GM23338 (cell line): ENCODE measurements around the gene FBXO24. TPM values are rescaled to one million over a fixed set of nuclear protein-coding genes. Genes with fewer than 3 reads are reported as not detected.
A peak's percentile ranks its signal among the peaks of the same experiment; 100 is the strongest.

ENCODE experiments used
- ATAC-seq: fragments of 200-7000 bp; cut with Tn5 transposase; 3 replicates; pipeline ENCODE4 v1.9.1; 2020
- DNase-seq: peaks from one replicate; pipeline ENCODE4 v3.0.0-alpha.2; 2015; ENCODE audit warnings: low spot score
- H2AFZ ChIP-seq: fragments of 200-600 bp; sonication (generic); 2 replicates; pipeline ENCODE4 v1.8.0; 2016; ENCODE audit warnings: antibody characterized with exemption, mild to moderate bottlenecking, moderate library complexity
- H3F3A ChIP-seq: fragments of 200-600 bp; sonication (generic); replicated peaks from 2 replicates; pipeline ENCODE4 v1.8.0; 2017; ENCODE audit warnings: antibody characterized with exemption, mixed run types, low read depth
- H3K27ac ChIP-seq: fragments of 200-600 bp; sonication (generic); 2 replicates; pipeline ENCODE4 v1.6.1; 2016; ENCODE audit warnings: low read depth
- H3K27me3 ChIP-seq: fragments of 200-600 bp; sonication (generic); 2 replicates; pipeline ENCODE4 v1.8.0; 2016; ENCODE audit warnings: mild to moderate bottlenecking, mixed run types, moderate library complexity; ENCODE audit not compliant: insufficient read depth
- H3K36me3 ChIP-seq: fragments of 200-600 bp; sonication (generic); 2 replicates; pipeline ENCODE4 v1.8.0; 2016; ENCODE audit warnings: mild to moderate bottlenecking; ENCODE audit not compliant: insufficient read depth
- H3K4me1 ChIP-seq: fragments of 200-600 bp; sonication (generic); 2 replicates; pipeline ENCODE4 v1.8.0; 2016; ENCODE audit warnings: mild to moderate bottlenecking, moderate library complexity; ENCODE audit not compliant: insufficient read depth
- H3K4me2 ChIP-seq: fragments of 200-600 bp; sonication (generic); 2 replicates; pipeline ENCODE4 v1.7.1; 2017; ENCODE audit warnings: mixed run types
- H3K4me3 ChIP-seq: fragments of 200-600 bp; sonication (generic); 2 replicates; pipeline ENCODE4 v1.6.1; 2016; ENCODE audit warnings: mixed run types
- H3K79me2 ChIP-seq: fragments of 200-600 bp; sonication (generic); replicated peaks from 2 replicates; pipeline ENCODE4 v1.8.0; 2017; ENCODE audit warnings: mild to moderate bottlenecking; ENCODE audit not compliant: insufficient read depth
- H3K9me2 ChIP-seq: fragments of 200-600 bp; sonication (generic); 2 replicates; pipeline ENCODE4 v1.8.0; 2017; ENCODE audit not compliant: insufficient read depth
- H4K20me1 ChIP-seq: fragments of 200-600 bp; sonication (generic); replicated peaks from 2 replicates; pipeline ENCODE4 v1.8.0; 2017; ENCODE audit warnings: mild to moderate bottlenecking; ENCODE audit not compliant: insufficient read depth
- H3K27ac Mint-ChIP-seq: 2 replicates; pipeline ENCODE4 v1.8.0; 2020; ENCODE audit warnings: inconsistent platforms, mild to moderate bottlenecking, moderate library complexity, mixed read lengths
- H3K27me3 Mint-ChIP-seq: 3 replicates; pipeline ENCODE4 v1.8.0; 2022; ENCODE audit warnings: low read depth, mild to moderate bottlenecking, moderate library complexity, mixed read lengths, inconsistent platforms; ENCODE audit not compliant: insufficient read depth, poor library complexity
- H3K36me3 Mint-ChIP-seq: 3 replicates; pipeline ENCODE4 v1.8.0; 2021; ENCODE audit warnings: low read depth, mild to moderate bottlenecking, inconsistent platforms, moderate library complexity, mixed read lengths
- H3K4me1 Mint-ChIP-seq: 3 replicates; pipeline ENCODE4 v1.8.0; 2020; ENCODE audit warnings: mild to moderate bottlenecking, inconsistent platforms, mixed read lengths
- H3K4me3 Mint-ChIP-seq: 3 replicates; pipeline ENCODE4 v1.8.0; 2021; ENCODE audit warnings: moderate library complexity, mild to moderate bottlenecking, inconsistent platforms, mixed read lengths
- H3K9me3 Mint-ChIP-seq: 3 replicates; pipeline ENCODE4 v1.8.0; 2020; ENCODE audit warnings: moderate library complexity, mild to moderate bottlenecking, inconsistent platforms, mixed read lengths
- CREB1 ChIP-seq: fragments of 250-450 bp; sonication (Bioruptor Pico); IDR thresholded peaks from 2 replicates; pipeline ENCODE4 v1.5.0; 2020; ENCODE audit warnings: low read depth, mild to moderate bottlenecking, moderate library complexity
- NANOG ChIP-seq: IDR thresholded peaks from 2 replicates; pipeline ENCODE4 v1.6.1; 2016; ENCODE audit warnings: antibody characterized with exemption, borderline replicate concordance
- ZNF331 ChIP-seq: fragments of 250-450 bp; sonication (Bioruptor Pico); IDR thresholded peaks from 2 replicates; pipeline ENCODE4 v1.5.0; 2020; ENCODE audit warnings: low read depth, mild to moderate bottlenecking, moderate library complexity
- polyA plus RNA-seq: library from polyadenylated mRNA; unstranded; fragments of >200 nt; fragmentation: Nextera tagmentation; extraction: Ambion mirVana; gene quantifications from 2 replicates; pipeline ENCODE4 v1.2.1, GENCODE V29; 2016
- total RNA-seq: library from RNA; depleted of rRNA; stranded (reverse); fragments of >200 nt; shearing (Covaris generic); gene quantifications from 2 replicates; pipeline ENCODE4 v1.2.3, GENCODE V29; 2014
- TF ChIP-seq, protein P1 (sequence below), 2 experiments: fragments of 200-600 bp in 1 of 2; sonication (generic) in 1 of 2; conservative IDR thresholded peaks; 2 replicates each; pipeline versions ENCODE4 v1.5.1 to v1.6.1; 2016 to 2017; ENCODE audit warnings: antibody characterized with exemption in 2 of 2, low read depth in 2 of 2, mild to moderate bottlenecking in 2 of 2, moderate library complexity in 1 of 2
- TF ChIP-seq, protein P2 (sequence below): fragments of 250-450 bp; sonication (Bioruptor Pico); IDR thresholded peaks from 2 replicates; pipeline ENCODE4 v1.5.0; 2020; ENCODE audit warnings: mild to moderate bottlenecking, moderate library complexity

The FBXO24 gene
- total and polyA plus RNA-seq, 2 experiments from 2014 or later, result 2.1 to 2.4 TPM

DNA sequence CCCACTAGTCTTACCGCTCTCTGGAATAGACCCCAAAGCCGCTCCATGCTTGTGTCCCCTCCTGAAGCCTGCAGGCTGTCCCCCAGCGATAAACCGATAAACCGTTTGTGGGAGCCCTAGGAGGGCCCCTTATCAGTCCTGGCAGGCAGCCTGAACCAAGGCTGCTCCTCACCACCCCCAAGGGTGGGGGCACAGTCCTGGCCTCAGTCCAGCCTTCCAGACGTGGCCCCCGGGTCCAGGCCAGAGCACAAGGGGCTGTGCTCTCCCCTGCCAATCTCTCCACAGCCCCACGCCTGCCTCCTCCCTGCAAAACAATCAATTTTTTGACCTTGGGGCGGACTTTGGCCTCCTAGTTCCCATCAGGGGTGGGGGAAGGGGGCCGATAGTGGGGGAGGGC, 55.3 kb downstream of the FBXO24 start, which contains the start of gene TFR2 (continued):
- no peak for TF ChIP-seq NANOG
- no peak for TF ChIP-seq ZNF331 (CRISPR knock-in tag)
- TF ChIP-seq, protein P1, sequence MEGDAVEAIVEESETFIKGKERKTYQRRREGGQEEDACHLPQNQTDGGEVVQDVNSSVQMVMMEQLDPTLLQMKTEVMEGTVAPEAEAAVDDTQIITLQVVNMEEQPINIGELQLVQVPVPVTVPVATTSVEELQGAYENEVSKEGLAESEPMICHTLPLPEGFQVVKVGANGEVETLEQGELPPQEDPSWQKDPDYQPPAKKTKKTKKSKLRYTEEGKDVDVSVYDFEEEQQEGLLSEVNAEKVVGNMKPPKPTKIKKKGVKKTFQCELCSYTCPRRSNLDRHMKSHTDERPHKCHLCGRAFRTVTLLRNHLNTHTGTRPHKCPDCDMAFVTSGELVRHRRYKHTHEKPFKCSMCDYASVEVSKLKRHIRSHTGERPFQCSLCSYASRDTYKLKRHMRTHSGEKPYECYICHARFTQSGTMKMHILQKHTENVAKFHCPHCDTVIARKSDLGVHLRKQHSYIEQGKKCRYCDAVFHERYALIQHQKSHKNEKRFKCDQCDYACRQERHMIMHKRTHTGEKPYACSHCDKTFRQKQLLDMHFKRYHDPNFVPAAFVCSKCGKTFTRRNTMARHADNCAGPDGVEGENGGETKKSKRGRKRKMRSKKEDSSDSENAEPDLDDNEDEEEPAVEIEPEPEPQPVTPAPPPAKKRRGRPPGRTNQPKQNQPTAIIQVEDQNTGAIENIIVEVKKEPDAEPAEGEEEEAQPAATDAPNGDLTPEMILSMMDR (conservative IDR thresholded peaks at IDR 0.05; ENCODE audit: low read depth in 2 of 2), result no peak
- TF ChIP-seq CREB1 (CRISPR knock-in tag), result no peak

DNA sequence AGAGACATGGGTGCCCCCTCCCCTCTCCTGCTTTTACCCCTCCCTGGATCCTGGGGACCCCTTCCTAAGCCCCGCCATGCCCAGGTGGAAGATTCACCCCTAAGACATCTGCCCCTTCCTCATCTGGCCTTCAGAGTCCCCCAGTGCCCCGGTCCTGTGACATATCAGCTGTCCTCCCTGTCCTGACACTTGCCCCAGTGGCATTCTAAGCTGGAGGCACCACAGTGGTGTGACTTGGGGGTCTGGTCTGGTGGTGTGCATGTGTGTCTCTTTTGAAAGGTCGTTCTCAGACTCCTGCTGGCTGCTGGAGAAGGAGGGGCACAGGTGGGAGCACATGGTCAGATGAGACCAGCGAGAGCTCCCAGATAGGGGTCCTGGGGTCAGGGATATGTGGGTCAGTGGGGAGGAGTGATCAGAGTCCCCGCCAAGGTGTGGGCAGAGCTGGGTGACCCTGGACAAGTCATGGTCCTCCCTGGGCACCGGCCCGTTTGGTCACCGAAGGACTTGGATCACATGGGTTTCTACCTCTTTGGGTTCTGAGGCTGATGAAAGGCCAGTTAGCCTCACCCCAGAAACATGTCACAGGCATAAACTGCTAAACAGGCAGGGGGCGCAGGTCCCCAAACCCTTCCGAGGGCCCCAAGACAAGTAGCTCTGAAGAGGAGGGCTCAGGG, 55.9 kb downstream of the FBXO24 start:
- Histone ChIP-seq H3F3A (0 out of 2 replicates have a peak, but pooled peaks cover 4% of the 10 kb centered on the region), H3K36me3 (no peaks in the 10 kb centered on the region), H3K4me2 (peak overlapping the region; percentile 57), H3K9me2 (no peaks in the 10 kb centered on the region), H2AFZ (peak overlapping the region; percentile 12; the same call in 1 of the 2 replicates), H3K4me3 (peak overlapping the region; percentile 46; the same call in 1 of the 2 replicates), H4K20me1 (no peaks in the 10 kb centered on the region), H3K4me1 (peaks cover 4% of the 10 kb centered on the region; the same call in 1 of the 2 replicates), H3K27ac (no peak overlapping the region), H3K27me3 (no peaks in the 10 kb centered on the region), H3K79me2 (no peaks in the 10 kb centered on the region)
- Mint-ChIP-seq H3K36me3 (no peaks in the 10 kb centered on the region), H3K9me3 (no peaks in the 10 kb centered on the region), H3K4me1 (peaks cover 27% of the 10 kb centered on the region), H3K4me3 (no peak overlapping the region), H3K27ac (no peak overlapping the region), H3K27me3 (peaks cover 4% of the 10 kb centered on the region)
- TF ChIP-seq, protein P2, sequence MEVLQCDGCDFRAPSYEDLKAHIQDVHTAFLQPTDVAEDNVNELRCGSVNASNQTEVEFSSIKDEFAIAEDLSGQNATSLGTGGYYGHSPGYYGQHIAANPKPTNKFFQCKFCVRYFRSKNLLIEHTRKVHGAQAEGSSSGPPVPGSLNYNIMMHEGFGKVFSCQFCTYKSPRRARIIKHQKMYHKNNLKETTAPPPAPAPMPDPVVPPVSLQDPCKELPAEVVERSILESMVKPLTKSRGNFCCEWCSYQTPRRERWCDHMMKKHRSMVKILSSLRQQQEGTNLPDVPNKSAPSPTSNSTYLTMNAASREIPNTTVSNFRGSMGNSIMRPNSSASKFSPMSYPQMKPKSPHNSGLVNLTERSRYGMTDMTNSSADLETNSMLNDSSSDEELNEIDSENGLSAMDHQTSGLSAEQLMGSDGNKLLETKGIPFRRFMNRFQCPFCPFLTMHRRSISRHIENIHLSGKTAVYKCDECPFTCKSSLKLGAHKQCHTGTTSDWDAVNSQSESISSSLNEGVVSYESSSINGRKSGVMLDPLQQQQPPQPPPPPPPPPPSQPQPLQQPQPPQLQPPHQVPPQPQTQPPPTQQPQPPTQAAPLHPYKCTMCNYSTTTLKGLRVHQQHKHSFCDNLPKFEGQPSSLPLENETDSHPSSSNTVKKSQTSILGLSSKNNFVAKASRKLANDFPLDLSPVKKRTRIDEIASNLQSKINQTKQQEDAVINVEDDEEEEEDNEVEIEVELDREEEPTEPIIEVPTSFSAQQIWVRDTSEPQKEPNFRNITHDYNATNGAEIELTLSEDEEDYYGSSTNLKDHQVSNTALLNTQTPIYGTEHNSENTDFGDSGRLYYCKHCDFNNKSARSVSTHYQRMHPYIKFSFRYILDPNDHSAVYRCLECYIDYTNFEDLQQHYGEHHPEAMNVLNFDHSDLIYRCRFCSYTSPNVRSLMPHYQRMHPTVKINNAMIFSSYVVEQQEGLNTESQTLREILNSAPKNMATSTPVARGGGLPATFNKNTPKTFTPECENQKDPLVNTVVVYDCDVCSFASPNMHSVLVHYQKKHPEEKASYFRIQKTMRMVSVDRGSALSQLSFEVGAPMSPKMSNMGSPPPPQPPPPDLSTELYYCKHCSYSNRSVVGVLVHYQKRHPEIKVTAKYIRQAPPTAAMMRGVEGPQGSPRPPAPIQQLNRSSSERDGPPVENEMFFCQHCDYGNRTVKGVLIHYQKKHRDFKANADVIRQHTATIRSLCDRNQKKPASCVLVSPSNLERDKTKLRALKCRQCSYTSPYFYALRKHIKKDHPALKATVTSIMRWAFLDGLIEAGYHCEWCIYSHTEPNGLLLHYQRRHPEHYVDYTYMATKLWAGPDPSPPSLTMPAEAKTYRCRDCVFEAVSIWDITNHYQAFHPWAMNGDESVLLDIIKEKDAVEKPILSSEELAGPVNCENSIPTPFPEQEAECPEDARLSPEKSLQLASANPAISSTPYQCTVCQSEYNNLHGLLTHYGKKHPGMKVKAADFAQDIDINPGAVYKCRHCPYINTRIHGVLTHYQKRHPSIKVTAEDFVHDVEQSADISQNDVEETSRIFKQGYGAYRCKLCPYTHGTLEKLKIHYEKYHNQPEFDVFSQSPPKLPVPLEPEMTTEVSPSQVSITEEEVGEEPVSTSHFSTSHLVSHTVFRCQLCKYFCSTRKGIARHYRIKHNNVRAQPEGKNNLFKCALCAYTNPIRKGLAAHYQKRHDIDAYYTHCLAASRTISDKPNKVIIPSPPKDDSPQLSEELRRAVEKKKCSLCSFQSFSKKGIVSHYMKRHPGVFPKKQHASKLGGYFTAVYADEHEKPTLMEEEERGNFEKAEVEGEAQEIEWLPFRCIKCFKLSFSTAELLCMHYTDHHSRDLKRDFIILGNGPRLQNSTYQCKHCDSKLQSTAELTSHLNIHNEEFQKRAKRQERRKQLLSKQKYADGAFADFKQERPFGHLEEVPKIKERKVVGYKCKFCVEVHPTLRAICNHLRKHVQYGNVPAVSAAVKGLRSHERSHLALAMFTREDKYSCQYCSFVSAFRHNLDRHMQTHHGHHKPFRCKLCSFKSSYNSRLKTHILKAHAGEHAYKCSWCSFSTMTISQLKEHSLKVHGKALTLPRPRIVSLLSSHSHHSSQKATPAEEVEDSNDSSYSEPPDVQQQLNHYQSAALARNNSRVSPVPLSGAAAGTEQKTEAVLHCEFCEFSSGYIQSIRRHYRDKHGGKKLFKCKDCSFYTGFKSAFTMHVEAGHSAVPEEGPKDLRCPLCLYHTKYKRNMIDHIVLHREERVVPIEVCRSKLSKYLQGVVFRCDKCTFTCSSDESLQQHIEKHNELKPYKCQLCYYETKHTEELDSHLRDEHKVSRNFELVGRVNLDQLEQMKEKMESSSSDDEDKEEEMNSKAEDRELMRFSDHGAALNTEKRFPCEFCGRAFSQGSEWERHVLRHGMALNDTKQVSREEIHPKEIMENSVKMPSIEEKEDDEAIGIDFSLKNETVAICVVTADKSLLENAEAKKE (CRISPR knock-in tag), result no peak
- no peak for TF ChIP-seq CREB1 (CRISPR knock-in tag)
- TF ChIP-seq, protein P1 (conservative IDR thresholded peaks at IDR 0.05; ENCODE audit: low read depth in 2 of 2), result peak; percentile 38 to 52
- ATAC-seq, result no peak
- DNase-seq, result no peak
